ENCODE data around the gene CEACAM8.
"Not testable (repeated sequence)": the region's sequence is repeated elsewhere in the genome, so short reads cannot be mapped to it uniquely, and the experiment has no call there.

DNA sequence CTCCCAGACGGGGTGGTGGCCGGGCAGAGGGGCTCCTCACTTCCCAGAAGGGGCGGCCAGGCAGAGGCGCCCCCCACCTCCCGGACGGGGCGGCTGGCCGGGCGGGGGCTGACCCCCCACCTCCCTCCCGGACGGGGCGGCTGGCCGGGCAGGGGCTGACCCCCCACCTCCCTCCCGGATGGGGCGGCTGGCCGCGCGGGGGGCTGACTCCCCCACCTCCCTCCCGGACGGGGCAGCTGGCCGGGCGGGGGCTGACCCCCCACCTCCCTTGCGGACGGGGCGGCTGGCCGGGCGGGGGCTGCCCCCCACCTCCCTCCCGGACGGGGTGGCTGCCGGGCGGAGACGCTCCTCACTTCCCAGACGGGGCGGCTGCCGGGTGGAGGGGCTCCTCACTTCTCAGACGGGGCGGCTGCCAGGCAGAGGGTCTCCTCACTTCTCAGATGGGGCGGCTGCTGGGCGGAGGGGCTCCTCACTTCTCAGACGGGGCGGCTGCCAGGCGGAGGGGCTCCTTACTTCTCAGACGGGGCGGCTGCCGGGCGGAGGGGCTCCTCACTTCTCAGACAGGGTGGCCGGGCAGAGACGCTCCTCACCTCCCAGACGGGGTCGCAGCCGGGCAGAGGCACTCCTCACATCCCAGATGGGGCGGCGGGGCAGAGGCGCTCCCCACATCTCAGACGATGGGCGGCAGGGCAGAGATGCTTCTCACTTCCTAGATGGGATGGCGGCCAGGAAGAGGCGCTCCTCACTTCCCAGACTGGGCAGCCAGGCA is 44.8 kb upstream of the CEACAM8 start:
- TF ChIP-seq, protein P1, sequence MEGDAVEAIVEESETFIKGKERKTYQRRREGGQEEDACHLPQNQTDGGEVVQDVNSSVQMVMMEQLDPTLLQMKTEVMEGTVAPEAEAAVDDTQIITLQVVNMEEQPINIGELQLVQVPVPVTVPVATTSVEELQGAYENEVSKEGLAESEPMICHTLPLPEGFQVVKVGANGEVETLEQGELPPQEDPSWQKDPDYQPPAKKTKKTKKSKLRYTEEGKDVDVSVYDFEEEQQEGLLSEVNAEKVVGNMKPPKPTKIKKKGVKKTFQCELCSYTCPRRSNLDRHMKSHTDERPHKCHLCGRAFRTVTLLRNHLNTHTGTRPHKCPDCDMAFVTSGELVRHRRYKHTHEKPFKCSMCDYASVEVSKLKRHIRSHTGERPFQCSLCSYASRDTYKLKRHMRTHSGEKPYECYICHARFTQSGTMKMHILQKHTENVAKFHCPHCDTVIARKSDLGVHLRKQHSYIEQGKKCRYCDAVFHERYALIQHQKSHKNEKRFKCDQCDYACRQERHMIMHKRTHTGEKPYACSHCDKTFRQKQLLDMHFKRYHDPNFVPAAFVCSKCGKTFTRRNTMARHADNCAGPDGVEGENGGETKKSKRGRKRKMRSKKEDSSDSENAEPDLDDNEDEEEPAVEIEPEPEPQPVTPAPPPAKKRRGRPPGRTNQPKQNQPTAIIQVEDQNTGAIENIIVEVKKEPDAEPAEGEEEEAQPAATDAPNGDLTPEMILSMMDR (IDR thresholded peaks at IDR 0.05), result not testable (repeated sequence)
- not testable (repeated sequence) for TF ChIP-seq POLR2AphosphoS5, TCF7L2 (IDR thresholded peaks at IDR 0.05; ENCODE audit: low read depth, low read length)

Data from Panc1 (cell line).